Transverse colon (tissue), 3 donors: ENCODE results near the gene PRR5L.

Source experiments
- CTCF ChIP-seq, 5 experiments: fragments of 200-600 bp in 3 of 5; fragments of 450-650 bp in 2 of 5; sonication (generic) in 3 of 5; IDR thresholded peaks; 1 replicate in 2 of 5; 2 replicates in 3 of 5; pipeline ENCODE4 v1.5.1; 2016 to 2017; ENCODE audit warnings: antibody characterized with exemption in 5 of 5, inconsistent platforms in 3 of 5, mild to moderate bottlenecking in 2 of 5, moderate library complexity in 1 of 5
- EP300 ChIP-seq: sonication (generic); formaldehyde crosslinking; IDR thresholded peaks from one replicate; pipeline ENCODE4 v1.6.1; 2017; ENCODE audit warnings: antibody characterized with exemption, low read depth
- POLR2A ChIP-seq: fragments of 450-650 bp; IDR thresholded peaks from one replicate; pipeline ENCODE4 v1.6.1; 2016; ENCODE audit warnings: antibody characterized with exemption, mild to moderate bottlenecking, moderate library complexity

GRCh38 chr11:36363361-36364268, 67.5 kb downstream of the PRR5L start:
- TF ChIP-seq CTCF (IDR thresholded peaks at IDR 0.05) (no peak), POLR2A (no peak), EP300 (no peak)
